ENCODE measurements around the gene KCNC3.

- no peak; the same call in 1 of the 2 replicates for TF ChIP-seq POLR2AphosphoS5 (IDR thresholded peaks at IDR 0.05; ENCODE audit: low read depth)
- no peak for TF ChIP-seq EZH2 (IDR thresholded peaks at IDR 0.05; ENCODE audit: low read depth, unreplicated experiment)
- TF ChIP-seq CTCF (conservative IDR thresholded peaks at IDR 0.05; ENCODE audit: low read depth in 2 of 2) = no peak
- TF ChIP-seq JUNB (IDR thresholded peaks at IDR 0.05; ENCODE audit: unreplicated experiment) = no peak
- no peak for TF ChIP-seq EZH2phosphoT487 (IDR thresholded peaks at IDR 0.05; ENCODE audit: unreplicated experiment)
- TF ChIP-seq REST (IDR thresholded peaks at IDR 0.05; ENCODE audit: unreplicated experiment) = no peak
Observed at GRCh38 chr19:50333235-50333736, 4.1 kb upstream of the KCNC3 start.
